Lung (tissue), 12 donors: ENCODE data around the gene FBXL13. TPM values are rescaled to one million over a fixed set of nuclear protein-coding genes. Genes with fewer than 3 reads are reported as not detected.
"Not testable (repeated sequence)": the region's sequence is repeated elsewhere in the genome, so short reads cannot be mapped to it uniquely, and the experiment has no call there.

Experiments
- ATAC-seq: fragments of 200-7000 bp; cut with Tn5 transposase; one replicate; pipeline ENCODE4 v1.9.1; 2020; ENCODE audit warnings: moderate number of reproducible peaks; ENCODE audit not compliant: insufficient read depth, low FRiP score
- DNase-seq, 3 donors: peaks; one replicate each; pipeline ENCODE4 v3.0.0-alpha.2; 2013 to 2017
- H3K27ac ChIP-seq, 2 donors: one replicate each; pipeline ENCODE4 v1.5.1; 2013; ENCODE audit warnings: mild to moderate bottlenecking in 2 of 2, moderate library complexity in 2 of 2, control low read depth in 1 of 2, inconsistent platforms in 1 of 2, low read depth in 1 of 2, low read length in 1 of 2
- H3K27me3 ChIP-seq, 3 donors: one replicate each; pipeline ENCODE4 v1.5.1; 2013; ENCODE audit warnings: low read length in 2 of 3; ENCODE audit not compliant: control insufficient read depth in 3 of 3, insufficient read depth in 3 of 3
- H3K36me3 ChIP-seq, 4 donors: one replicate each; pipeline ENCODE4 v1.5.1; 2013; ENCODE audit warnings: low read length in 4 of 4, mild to moderate bottlenecking in 1 of 4, moderate library complexity in 1 of 4; ENCODE audit not compliant: control insufficient read depth in 4 of 4, insufficient read depth in 4 of 4
- H3K4me1 ChIP-seq, 5 donors: one replicate each; pipeline ENCODE4 v1.5.1; 2013; ENCODE audit warnings: low read length in 5 of 5, mild to moderate bottlenecking in 2 of 5, moderate library complexity in 1 of 5; ENCODE audit not compliant: control insufficient read depth in 5 of 5, insufficient read depth in 5 of 5
- H3K4me3 ChIP-seq: one replicate; pipeline ENCODE4 v1.5.1; 2013; ENCODE audit warnings: mild to moderate bottlenecking, control low read depth, moderate library complexity
- H3K9ac ChIP-seq, 2 donors: one replicate each; pipeline ENCODE4 v1.5.1; 2013; ENCODE audit warnings: low read length in 2 of 2, control low read depth in 1 of 2; ENCODE audit not compliant: insufficient read depth in 1 of 2
- H3K9me3 ChIP-seq, 4 donors: one replicate each; pipeline ENCODE4 v1.5.1; 2013; ENCODE audit warnings: low read length in 3 of 4, mild to moderate bottlenecking in 1 of 4, moderate library complexity in 1 of 4; ENCODE audit not compliant: control insufficient read depth in 4 of 4, insufficient read depth in 3 of 4
- WGBS, 2 donors: extraction: QIAGEN DNeasy Blood & Tissue Kit; methylation state at CpG; one replicate each; pipeline ENCODE4 v1.1.7; 2013; 5-methylcytosine and 5-hydroxymethylcytosine counted together
- polyA plus RNA-seq, 2 donors: library from polyadenylated mRNA; stranded (reverse); fragments of 200-250 nt; gene quantifications; one replicate each; pipeline ENCODE4 v1.2.1, GENCODE V29; 2013
- total RNA-seq, 2 donors: library from RNA; depleted of rRNA in 1 of 2; stranded (reverse); fragments of >200 nt in 1 of 2; gene quantifications; one replicate each; pipeline ENCODE4 v1.2.1, GENCODE V29; 2014 to 2021
- TF ChIP-seq, protein P1 (sequence below): IDR thresholded peaks from 2 replicates; pipeline ENCODE4 v1.5.1; 2012; ENCODE audit warnings: mild to moderate bottlenecking; ENCODE audit errors: control extremely low read depth, extremely low read depth
- donor health status: control.
- donor health status: control.
- donor health status: Bipolar disorder and iron deficiency.
- donor health status: healthy.
- donor health status: DM: yes; HTN: yes; CAD: no.

FBXL13 gene
- total and polyA plus RNA-seq, 4 donors = 0.61 to 12.3 (median 3.7) TPM

DNA sequence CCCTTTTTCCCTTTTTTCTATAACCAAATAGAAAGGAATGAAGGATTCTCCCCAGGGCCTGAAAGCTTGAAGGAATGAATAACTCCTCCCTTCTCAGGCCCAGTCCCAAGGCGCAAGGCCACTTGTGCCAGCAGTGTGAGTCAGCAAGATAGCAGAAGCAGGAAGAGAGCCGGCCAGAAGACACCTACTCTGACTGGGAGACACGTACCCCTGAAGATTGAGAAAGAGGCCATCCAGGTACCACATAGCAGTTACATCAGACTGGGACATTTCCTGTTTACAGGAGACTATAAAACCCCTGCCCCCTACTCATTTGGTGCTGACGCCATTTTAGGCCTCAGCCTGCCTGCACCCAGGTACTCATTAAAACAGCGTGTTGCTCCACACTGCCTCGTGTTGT, 96.3 kb downstream of the FBXL13 start:
- TF ChIP-seq, protein P1, sequence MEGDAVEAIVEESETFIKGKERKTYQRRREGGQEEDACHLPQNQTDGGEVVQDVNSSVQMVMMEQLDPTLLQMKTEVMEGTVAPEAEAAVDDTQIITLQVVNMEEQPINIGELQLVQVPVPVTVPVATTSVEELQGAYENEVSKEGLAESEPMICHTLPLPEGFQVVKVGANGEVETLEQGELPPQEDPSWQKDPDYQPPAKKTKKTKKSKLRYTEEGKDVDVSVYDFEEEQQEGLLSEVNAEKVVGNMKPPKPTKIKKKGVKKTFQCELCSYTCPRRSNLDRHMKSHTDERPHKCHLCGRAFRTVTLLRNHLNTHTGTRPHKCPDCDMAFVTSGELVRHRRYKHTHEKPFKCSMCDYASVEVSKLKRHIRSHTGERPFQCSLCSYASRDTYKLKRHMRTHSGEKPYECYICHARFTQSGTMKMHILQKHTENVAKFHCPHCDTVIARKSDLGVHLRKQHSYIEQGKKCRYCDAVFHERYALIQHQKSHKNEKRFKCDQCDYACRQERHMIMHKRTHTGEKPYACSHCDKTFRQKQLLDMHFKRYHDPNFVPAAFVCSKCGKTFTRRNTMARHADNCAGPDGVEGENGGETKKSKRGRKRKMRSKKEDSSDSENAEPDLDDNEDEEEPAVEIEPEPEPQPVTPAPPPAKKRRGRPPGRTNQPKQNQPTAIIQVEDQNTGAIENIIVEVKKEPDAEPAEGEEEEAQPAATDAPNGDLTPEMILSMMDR = no peak
- no peak overlapping the region for H3K4me3 ChIP-seq
- ATAC-seq (no peak), DNase-seq (no peak)
- H3K36me3 ChIP-seq = no peaks in the 10 kb centered on the region
- no peak overlapping the region for H3K9ac ChIP-seq
- no peaks in the 10 kb centered on the region for H3K4me1 ChIP-seq
- H3K27me3 ChIP-seq = no peaks in the 10 kb centered on the region
- peaks cover 0 to 3% (median 0%) of the 10 kb centered on the region in 4 donors for H3K9me3 ChIP-seq
- WGBS, 2 donors = 54 to 75% methylated on average over 6 of the region's 6 CpGs
- no peak overlapping the region for H3K27ac ChIP-seq

DNA sequence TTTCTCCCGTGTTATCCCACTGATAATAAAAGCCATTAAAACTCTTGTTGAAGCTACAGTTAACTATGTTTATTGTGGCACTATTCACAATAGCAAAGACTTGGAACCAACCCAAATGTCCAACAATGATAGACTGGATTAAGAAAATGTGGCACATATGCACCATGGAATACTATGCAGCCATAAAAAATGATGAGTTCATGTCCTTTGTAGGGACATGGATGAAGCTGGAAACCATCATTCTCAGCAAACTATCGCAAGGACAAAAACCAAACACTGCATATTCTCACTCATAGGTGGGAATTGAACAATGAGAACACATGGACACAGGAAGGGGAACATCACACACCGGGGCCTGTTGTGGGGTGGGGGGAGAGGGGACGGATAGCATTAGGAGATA, 97.0 kb downstream of the FBXL13 start:
- H3K27me3 ChIP-seq, H3K27ac ChIP-seq, ATAC-seq, H3K9me3 ChIP-seq, H3K4me1 ChIP-seq, H3K36me3 ChIP-seq, DNase-seq, H3K4me3 ChIP-seq, H3K9ac ChIP-seq: not testable (repeated sequence)
- WGBS, 2 donors = 91 to 92% methylated on average over 3 of the region's 4 CpGs

DNA sequence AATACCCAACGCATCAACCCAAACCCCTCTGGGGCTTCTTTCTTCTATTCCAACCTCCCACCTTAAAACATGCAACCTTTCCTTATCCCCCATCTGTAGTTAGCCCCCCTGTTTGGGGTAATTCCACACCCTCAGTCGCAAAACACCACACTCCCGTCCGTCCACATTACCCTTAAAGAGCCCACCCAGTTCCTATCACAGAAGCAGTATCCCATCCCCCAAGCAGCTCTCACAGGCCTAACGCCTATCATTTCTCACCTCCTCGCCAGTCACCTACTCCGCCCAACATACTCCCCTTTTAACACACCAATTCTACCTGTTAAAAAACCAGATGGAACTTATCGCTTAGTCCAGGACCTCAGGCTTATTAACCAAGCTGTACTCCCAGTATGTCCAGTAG, 98.1 kb downstream of the FBXL13 start:
- DNase-seq (no peak), ATAC-seq (no peak)
- Histone ChIP-seq H3K4me3 (no peak overlapping the region), H3K36me3 (no peaks in the 10 kb centered on the region), H3K9ac (no peak overlapping the region), H3K9me3 (peaks cover 0 to 3% (median 0%) of the 10 kb centered on the region in 4 donors), H3K27ac (no peak overlapping the region), H3K27me3 (no peaks in the 10 kb centered on the region), H3K4me1 (no peaks in the 10 kb centered on the region)
- TF ChIP-seq, protein P1 = no peak
- 94 to 97% methylated on average over 8 of the region's 8 CpGs for WGBS, 2 donors

DNA sequence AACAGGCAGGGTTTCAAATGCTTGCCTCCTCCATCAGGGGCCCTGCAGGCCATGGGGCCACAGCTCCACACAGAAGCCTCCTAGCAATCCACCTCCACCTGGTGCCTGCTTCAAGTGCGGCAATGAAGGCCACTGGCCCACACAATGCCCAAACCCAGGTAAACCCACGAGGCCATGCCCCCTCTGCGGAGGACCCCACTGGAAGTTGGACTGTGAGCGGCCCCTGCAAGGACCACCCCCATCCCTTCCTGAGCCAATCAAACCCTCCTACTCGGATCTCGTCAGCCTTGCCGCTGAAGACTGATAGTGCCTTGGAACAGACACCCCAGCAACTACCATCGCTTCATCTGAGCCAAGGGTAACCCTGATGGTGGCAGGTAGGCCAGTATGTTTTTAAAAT, 98.7 kb downstream of the FBXL13 start:
- 85 to 86% methylated on average over 8 of the region's 8 CpGs for WGBS, 2 donors
- TF ChIP-seq, protein P1 = no peak
- Histone ChIP-seq H3K9ac (no peak overlapping the region), H3K27me3 (no peaks in the 10 kb centered on the region), H3K36me3 (no peaks in the 10 kb centered on the region), H3K9me3 (peaks cover 0 to 3% (median 0%) of the 10 kb centered on the region in 4 donors), H3K4me1 (no peaks in the 10 kb centered on the region), H3K4me3 (no peak overlapping the region), H3K27ac (no peak overlapping the region)
- ATAC-seq = no peak
- DNase-seq = no peak
